DND-41 (cell line): ENCODE results near the gene MCCC1.

Source experiments
- ATAC-seq: fragments of 200-7000 bp; cut with Tn5 transposase; 3 replicates; pipeline ENCODE4 v1.9.1; 2021; ENCODE audit warnings: low read depth; ENCODE audit not compliant: insufficient read depth
- DNase-seq: peaks from one replicate; pipeline ENCODE4 v3.0.0-alpha.2; 2020
- H2AFZ ChIP-seq: 2 replicates; pipeline ENCODE4 v1.6.0; 2012; ENCODE audit warnings: low read depth, low read length
- H3K27ac ChIP-seq: 2 replicates; pipeline ENCODE4 v1.5.1; 2012; ENCODE audit warnings: low read length, inconsistent platforms
- H3K27me3 ChIP-seq: fragments of 200-600 bp; sonication (generic); 2 replicates; pipeline ENCODE4 v1.6.0; 2012; ENCODE audit warnings: low read length, mild to moderate bottlenecking, inconsistent platforms; ENCODE audit not compliant: insufficient read depth, poor library complexity
- H3K36me3 ChIP-seq: 2 replicates; pipeline ENCODE4 v1.5.1; 2012; ENCODE audit warnings: low read length, inconsistent platforms; ENCODE audit not compliant: insufficient read depth
- H3K4me1 ChIP-seq: 2 replicates; pipeline ENCODE4 v1.5.1; 2012; ENCODE audit warnings: mild to moderate bottlenecking, low read length; ENCODE audit not compliant: insufficient read depth
- H3K4me2 ChIP-seq: 2 replicates; pipeline ENCODE4 v1.6.0; 2012; ENCODE audit warnings: mild to moderate bottlenecking, moderate library complexity, low read length, inconsistent platforms; ENCODE audit not compliant: insufficient read depth
- H3K4me3 ChIP-seq, 2 experiments: fragments of 200-600 bp in 1 of 2; shearing (Covaris generic) in 1 of 2; 2 replicates each; pipeline ENCODE4 v1.5.1; 2012 to 2016; ENCODE audit warnings: inconsistent platforms in 2 of 2, low read length in 2 of 2, mild to moderate bottlenecking in 2 of 2, low read depth in 1 of 2, moderate library complexity in 1 of 2
- H3K79me2 ChIP-seq: 2 replicates; pipeline ENCODE4 v1.6.0; 2012; ENCODE audit warnings: low read length, inconsistent platforms; ENCODE audit not compliant: insufficient read depth
- H3K9ac ChIP-seq: 2 replicates; pipeline ENCODE4 v1.6.0; 2012; ENCODE audit warnings: low read depth, mild to moderate bottlenecking, inconsistent platforms, low read length, moderate library complexity
- H3K9me3 ChIP-seq: 2 replicates; pipeline ENCODE4 v1.5.1; 2012; ENCODE audit warnings: low read length, moderate library complexity, mild to moderate bottlenecking, inconsistent platforms; ENCODE audit not compliant: insufficient read depth, severe bottlenecking
- H4K20me1 ChIP-seq: 2 replicates; pipeline ENCODE4 v1.6.0; 2012; ENCODE audit warnings: low read length; ENCODE audit not compliant: insufficient read depth
- CTCF ChIP-seq: IDR thresholded peaks from 2 replicates; pipeline ENCODE4 v1.5.1; 2012; ENCODE audit warnings: borderline replicate concordance, low read length, moderate library complexity, mild to moderate bottlenecking; ENCODE audit not compliant: poor library complexity, severe bottlenecking; ENCODE audit errors: extremely low read depth
- EZH2 ChIP-seq: IDR thresholded peaks from 3 replicates; pipeline ENCODE4 v1.6.1; 2012; ENCODE audit warnings: borderline replicate concordance, low read depth, mild to moderate bottlenecking, moderate library complexity, low read length, inconsistent platforms; ENCODE audit not compliant: severe bottlenecking

Gene MCCC1

DNA sequence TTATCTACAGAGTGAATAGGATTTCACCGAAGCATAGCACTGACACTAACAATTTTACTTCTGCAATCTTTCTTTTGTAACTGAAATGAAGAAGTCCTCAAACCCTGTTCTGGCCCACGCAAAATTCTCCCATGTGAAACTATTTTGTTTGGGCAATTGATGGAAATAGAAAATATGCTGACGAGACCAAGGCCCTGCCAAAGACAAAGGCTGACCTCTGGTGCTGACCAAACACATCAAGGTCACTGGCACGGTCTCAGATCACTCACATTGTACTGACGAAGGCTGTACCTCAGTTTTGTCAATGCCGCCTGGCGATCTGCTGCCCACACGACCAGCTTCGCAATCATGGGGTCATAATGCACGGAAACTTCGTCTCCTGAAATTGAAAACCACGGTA lies 60.5 kb downstream of the MCCC1 start:
- no peak for DNase-seq
- no peaks in the 10 kb centered on the region for H3K27me3 ChIP-seq
- TF ChIP-seq EZH2 (no peak), CTCF (no peak)
- H3K4me3 ChIP-seq, result no peak overlapping the region
- no peaks in the 10 kb centered on the region for H3K9me3 ChIP-seq
- no peak overlapping the region for H3K9ac ChIP-seq
- no peak overlapping the region for H2AFZ ChIP-seq
- no peaks in the 10 kb centered on the region for H3K4me1 ChIP-seq
- no peaks in the 10 kb centered on the region for H4K20me1 ChIP-seq
- no peak overlapping the region for H3K4me2 ChIP-seq
- no peak overlapping the region for H3K27ac ChIP-seq
- ATAC-seq, result no peak
- peaks cover 60% of the 10 kb centered on the region for H3K36me3 ChIP-seq
- no peaks in the 10 kb centered on the region for H3K79me2 ChIP-seq

DNA sequence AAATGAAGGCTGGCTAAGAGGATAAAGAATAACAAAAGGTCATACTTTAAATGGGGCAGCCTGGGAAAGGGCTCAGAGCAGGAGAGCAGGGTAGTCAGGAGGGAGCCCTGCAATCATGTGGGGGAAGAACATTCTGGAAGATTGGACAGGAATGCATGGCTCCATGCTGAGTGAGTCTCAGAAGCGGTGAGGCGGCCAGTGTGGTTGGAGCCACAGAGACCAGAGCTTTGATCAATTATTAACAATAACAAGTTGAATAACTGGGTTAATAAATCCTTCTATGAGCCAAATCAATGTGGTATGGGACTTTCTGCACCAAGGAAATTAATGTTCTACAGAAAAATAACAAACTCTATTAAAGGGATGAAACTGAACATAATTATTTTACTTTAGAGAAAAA lies 61.1 kb downstream of the MCCC1 start:
- H3K36me3 ChIP-seq, result peaks cover 59% of the 10 kb centered on the region
- H3K79me2 ChIP-seq, result no peaks in the 10 kb centered on the region
- H4K20me1 ChIP-seq, result no peaks in the 10 kb centered on the region
- no peak overlapping the region for H3K4me3 ChIP-seq
- no peak overlapping the region for H3K9ac ChIP-seq
- no peak overlapping the region for H3K4me2 ChIP-seq
- ATAC-seq, result no peak
- TF ChIP-seq CTCF (no peak), EZH2 (no peak)
- no peaks in the 10 kb centered on the region for H3K9me3 ChIP-seq
- H3K27ac ChIP-seq, result no peak overlapping the region
- no peak overlapping the region for H2AFZ ChIP-seq
- H3K27me3 ChIP-seq, result no peaks in the 10 kb centered on the region
- H3K4me1 ChIP-seq, result no peaks in the 10 kb centered on the region
- no peak for DNase-seq

- H3K36me3 ChIP-seq, result peaks cover 68% of the 10 kb centered on the region
- H4K20me1 ChIP-seq, result no peaks in the 10 kb centered on the region
- no peak overlapping the region for H3K9ac ChIP-seq
- no peaks in the 10 kb centered on the region for H3K79me2 ChIP-seq
- no peak overlapping the region for H3K27ac ChIP-seq
- no peaks in the 10 kb centered on the region for H3K4me1 ChIP-seq
- no peak overlapping the region for H2AFZ ChIP-seq
- TF ChIP-seq EZH2, result no peak
- TF ChIP-seq CTCF, result no peak
- no peak overlapping the region for H3K4me3 ChIP-seq
- H3K4me2 ChIP-seq, result no peak overlapping the region
- no peaks in the 10 kb centered on the region for H3K27me3 ChIP-seq
- H3K9me3 ChIP-seq, result peaks cover 3% of the 10 kb centered on the region
- no peak for ATAC-seq
- DNase-seq, result no peak
Measured at GRCh38 chr3:183033746-183034145, 65.5 kb downstream of the MCCC1 start.

GRCh38 chr3:183032880-183033555 lies 66.3 kb downstream of the MCCC1 start:
- TF ChIP-seq EZH2, result no peak
- no peak for TF ChIP-seq CTCF
- no peak for DNase-seq
- H3K4me1 ChIP-seq, result no peaks in the 10 kb centered on the region

More at GRCh38 chr3:183032880-183033555, 66.3 kb downstream of the MCCC1 start:
- Histone ChIP-seq H3K27me3 (no peaks in the 10 kb centered on the region), H3K4me2 (no peak overlapping the region), H4K20me1 (no peaks in the 10 kb centered on the region), H3K36me3 (peaks cover 68% of the 10 kb centered on the region), H3K9me3 (peaks cover 3% of the 10 kb centered on the region), H2AFZ (no peak overlapping the region), H3K4me3 (no peak overlapping the region), H3K27ac (no peak overlapping the region), H3K9ac (no peak overlapping the region), H3K79me2 (no peaks in the 10 kb centered on the region)
- ATAC-seq, result no peak
